Left ventricle myocardium inferior (tissue), 1 donor: Measurements from ENCODE around the gene PPP1R16B. TPM values are rescaled to one million over a fixed set of nuclear protein-coding genes. Genes with fewer than 3 reads are reported as not detected.

ENCODE experiments used
- DNase-seq: peaks from one replicate; pipeline ENCODE4 v3.0.0-alpha.2; 2020
- H3K27ac ChIP-seq: fragments of 200-600 bp; replicated peaks from 2 replicates; pipeline ENCODE4 v1.8.0; 2021
- H3K27me3 ChIP-seq: fragments of 200-600 bp; 2 replicates; pipeline ENCODE4 v1.8.0; 2021; ENCODE audit warnings: low read depth
- H3K36me3 ChIP-seq: fragments of 200-600 bp; 2 replicates; pipeline ENCODE4 v1.8.0; 2021
- H3K4me1 ChIP-seq: fragments of 200-600 bp; 2 replicates; pipeline ENCODE4 v1.8.0; 2021
- H3K4me3 ChIP-seq: fragments of 200-600 bp; 2 replicates; pipeline ENCODE4 v1.8.0; 2021; ENCODE audit warnings: mild to moderate bottlenecking, moderate library complexity
- H3K9me3 ChIP-seq: fragments of 200-600 bp; replicated peaks from 2 replicates; pipeline ENCODE4 v1.8.0; 2021
- CTCF ChIP-seq: fragments of 200-600 bp; IDR thresholded peaks from 2 replicates; pipeline ENCODE4 v1.8.0; 2021; ENCODE audit warnings: antibody characterized with exemption, mild to moderate bottlenecking, borderline replicate concordance
- intact Hi-C: fragments of 100-400 bp; cut with micrococcal nuclease; formaldehyde crosslinking; loops from one replicate; pipeline ENCODE4 v1.11.0; 2022
- total RNA-seq: library from RNA; stranded (reverse); fragmentation: NEBNext Ultra II Directional; extraction: Animal tissue kit (Norgen Biotek cat#: 25700); gene quantifications from one replicate; pipeline ENCODE4 v1.2.1, GENCODE V29; 2021
- donor health status: DM: no; HTN: yes; CAD: no; lungs with severe emphysema.

The PPP1R16B gene
- total RNA-seq, 1 donor from 2014 or later, result 6.3 TPM

- Histone ChIP-seq H3K27me3 (no peaks in the 10 kb centered on the region), H3K4me1 (no peaks in the 10 kb centered on the region), H3K36me3 (no peaks in the 10 kb centered on the region), H3K4me3 (no peak overlapping the region), H3K9me3 (no peaks in the 10 kb centered on the region), H3K27ac (no peak overlapping the region)
- no peak for TF ChIP-seq CTCF
- DNase-seq, result no peak
- intact Hi-C loops, result no loop called here
Observed at GRCh38 chr20:38946836-38947235, 141.3 kb downstream of the PPP1R16B start.

GRCh38 chr20:38947931-38948362 lies 142.4 kb downstream of the PPP1R16B start:
- H3K4me1 ChIP-seq, result no peaks in the 10 kb centered on the region
- no peak overlapping the region for H3K27ac ChIP-seq
- no peaks in the 10 kb centered on the region for H3K27me3 ChIP-seq
- no peak for DNase-seq
- H3K9me3 ChIP-seq, result no peaks in the 10 kb centered on the region
- intact Hi-C loops, result no loop called here
- TF ChIP-seq CTCF, result no peak
- H3K4me3 ChIP-seq, result no peak overlapping the region
- H3K36me3 ChIP-seq, result no peaks in the 10 kb centered on the region

GRCh38 chr20:38950254-38950653 lies 144.8 kb downstream of the PPP1R16B start:
- no peaks in the 10 kb centered on the region for H3K27me3 ChIP-seq
- H3K4me3 ChIP-seq, result no peak overlapping the region
- H3K9me3 ChIP-seq, result no peaks in the 10 kb centered on the region
- no peaks in the 10 kb centered on the region for H3K36me3 ChIP-seq
- H3K27ac ChIP-seq, result no peak overlapping the region
- no peak for DNase-seq
- intact Hi-C loops, result no loop called here
- TF ChIP-seq CTCF, result no peak
- no peaks in the 10 kb centered on the region for H3K4me1 ChIP-seq

GRCh38 chr20:38951611-38952010 lies 146.1 kb downstream of the PPP1R16B start:
- Histone ChIP-seq H3K36me3 (no peaks in the 10 kb centered on the region), H3K4me3 (no peak overlapping the region), H3K27ac (no peak overlapping the region), H3K4me1 (no peaks in the 10 kb centered on the region), H3K27me3 (no peaks in the 10 kb centered on the region), H3K9me3 (no peaks in the 10 kb centered on the region)
- DNase-seq, result no peak
- intact Hi-C loops, result no loop called here
- no peak for TF ChIP-seq CTCF

GRCh38 chr20:38952153-38952552 lies 146.7 kb downstream of the PPP1R16B start:
- DNase-seq, result no peak
- Histone ChIP-seq H3K4me3 (no peak overlapping the region), H3K4me1 (no peaks in the 10 kb centered on the region), H3K27ac (no peak overlapping the region), H3K27me3 (no peaks in the 10 kb centered on the region), H3K9me3 (no peaks in the 10 kb centered on the region), H3K36me3 (no peaks in the 10 kb centered on the region)
- no peak for TF ChIP-seq CTCF
- intact Hi-C loops, result no loop called here
